Gastroesophageal sphincter (tissue), 4 donors: ENCODE measurements around the gene PCSK5. TPM values are rescaled to one million over a fixed set of nuclear protein-coding genes. Genes with fewer than 3 reads are reported as not detected.

Experiments used
- ATAC-seq: fragments of 150-250 bp; one replicate; pipeline ENCODE4 v1.9.1; 2016; ENCODE audit warnings: mild to moderate bottlenecking, moderate library complexity
- H3K27ac ChIP-seq, 4 donors: fragments of 200-600 bp; sonication (generic) in 3 of 4; 1 replicate in 3 of 4; 2 replicates in 1 of 4; pipeline ENCODE4 v1.5.1; 2016 to 2019
- H3K27me3 ChIP-seq: fragments of 200-600 bp; sonication (generic); one replicate; pipeline ENCODE4 v1.5.1; 2019
- H3K36me3 ChIP-seq, 2 donors: fragments of 200-600 bp; sonication (generic); one replicate each; pipeline ENCODE4 v1.5.1; 2019; ENCODE audit warnings: control low read depth in 1 of 2
- H3K4me1 ChIP-seq, 3 donors: fragments of 200-600 bp; sonication (generic); 1 replicate in 2 of 3; 2 replicates in 1 of 3; pipeline ENCODE4 v1.5.1; 2016 to 2019; ENCODE audit warnings: control low read depth in 2 of 3
- H3K4me3 ChIP-seq, 2 donors: fragments of 200-600 bp; sonication (generic); one replicate each; pipeline ENCODE4 v1.5.1; 2019; ENCODE audit warnings: mild to moderate bottlenecking in 1 of 2, moderate library complexity in 1 of 2
- H3K9me3 ChIP-seq, 3 donors: fragments of 200-600 bp; sonication (generic); one replicate each; pipeline ENCODE4 v1.5.1; 2017 to 2019; ENCODE audit warnings: control low read depth in 2 of 3
- CTCF ChIP-seq, 4 experiments: fragments of 200-600 bp in 2 of 4; fragments of 450-650 bp in 2 of 4; sonication (generic) in 1 of 4; IDR thresholded peaks; one replicate each; pipeline ENCODE4 v1.5.1; 2017 to 2019; ENCODE audit warnings: antibody characterized with exemption in 4 of 4, mild to moderate bottlenecking in 2 of 4, moderate library complexity in 2 of 4
- EP300 ChIP-seq: sonication (generic); formaldehyde crosslinking; IDR thresholded peaks from one replicate; pipeline ENCODE4 v1.6.1; 2017; ENCODE audit warnings: antibody characterized with exemption, mild to moderate bottlenecking
- POLR2A ChIP-seq, 2 donors: fragments of 450-650 bp; IDR thresholded peaks; one replicate each; pipeline ENCODE4 v1.6.1; 2017; ENCODE audit warnings: antibody characterized with exemption in 2 of 2, mild to moderate bottlenecking in 2 of 2, moderate library complexity in 1 of 2
- POLR2AphosphoS5 ChIP-seq: sonication (generic); formaldehyde crosslinking; IDR thresholded peaks from one replicate; pipeline ENCODE4 v1.6.1; 2017; ENCODE audit warnings: antibody characterized with exemption
- WGBS, 2 donors: methylation state at CpG; one replicate each; pipeline ENCODE4 v1.1.5; 2018; ENCODE audit warnings: low coverage in 1 of 2; 5-methylcytosine and 5-hydroxymethylcytosine counted together
- total RNA-seq, 4 donors: library from RNA; depleted of rRNA; stranded (reverse); fragments of >200 nt; gene quantifications; one replicate each; pipeline ENCODE4 v1.1.0, GENCODE V29; 2016

The PCSK5 gene
- total RNA-seq, 4 donors from 2014 or later: 20.1 to 37.3 (median 28.1) TPM

GRCh38 chr9:75914883-75915452 lies 24.5 kb downstream of the PCSK5 start:
- Histone ChIP-seq H3K4me1 (peaks cover 0 to 23% (median 0%) of the 10 kb centered on the region in 3 donors), H3K9me3 (no peaks in the 10 kb centered on the region), H3K4me3 (no peak overlapping the region), H3K27ac (no peak overlapping the region), H3K36me3 (no peaks in the 10 kb centered on the region), H3K27me3 (no peaks in the 10 kb centered on the region)
- TF ChIP-seq CTCF (IDR thresholded peaks at IDR 0.05): no peak
- no peak for TF ChIP-seq POLR2A (IDR thresholded peaks at IDR 0.05)
- no peak for TF ChIP-seq EP300
- no peak for TF ChIP-seq POLR2AphosphoS5
- ATAC-seq: no peak
- 61 to 83% methylated on average over 2 to 4 of the region's 4 CpGs for WGBS, 2 donors

- 76 to 91% methylated on average over 3 of the region's 3 CpGs for WGBS, 2 donors
- TF ChIP-seq EP300: no peak
- TF ChIP-seq CTCF (IDR thresholded peaks at IDR 0.05): no peak
- no peak for TF ChIP-seq POLR2AphosphoS5
- TF ChIP-seq POLR2A (IDR thresholded peaks at IDR 0.05): no peak
- Histone ChIP-seq H3K27me3 (no peaks in the 10 kb centered on the region), H3K9me3 (no peaks in the 10 kb centered on the region), H3K36me3 (no peaks in the 10 kb centered on the region), H3K4me1 (peaks cover 0 to 4% (median 0%) of the 10 kb centered on the region in 3 donors), H3K27ac (no peak overlapping the region), H3K4me3 (no peak overlapping the region)
- ATAC-seq: no peak
These were observed 27.7 kb downstream of the PCSK5 start for GRCh38 chr9:75918154-75918553.

- no peak for ATAC-seq
- H3K4me1 ChIP-seq: no peaks in the 10 kb centered on the region
- TF ChIP-seq EP300 (no peak), POLR2A (IDR thresholded peaks at IDR 0.05) (no peak), POLR2AphosphoS5 (no peak), CTCF (IDR thresholded peaks at IDR 0.05) (no peak)
- H3K27me3 ChIP-seq: no peaks in the 10 kb centered on the region
- no peak overlapping the region for H3K27ac ChIP-seq
- no peak overlapping the region for H3K4me3 ChIP-seq
- WGBS, 2 donors: 86% methylated on average over 3 of the region's 3 CpGs; no CpG with 5 or more reads in 1 of the 2 donors
- no peaks in the 10 kb centered on the region for H3K36me3 ChIP-seq
- no peaks in the 10 kb centered on the region for H3K9me3 ChIP-seq
These were observed 28.4 kb downstream of the PCSK5 start for GRCh38 chr9:75918909-75919308.

GRCh38 chr9:75921391-75922127 lies 31.1 kb downstream of the PCSK5 start:
- no peaks in the 10 kb centered on the region for H3K4me1 ChIP-seq
- no peak overlapping the region for H3K27ac ChIP-seq
- TF ChIP-seq POLR2A (IDR thresholded peaks at IDR 0.05): no peak
- TF ChIP-seq CTCF (IDR thresholded peaks at IDR 0.05): no peak
- TF ChIP-seq EP300: no peak
- no peak for TF ChIP-seq POLR2AphosphoS5
- no peaks in the 10 kb centered on the region for H3K27me3 ChIP-seq
- H3K36me3 ChIP-seq: no peaks in the 10 kb centered on the region
- no peak for ATAC-seq
- no peak overlapping the region for H3K4me3 ChIP-seq
- no peaks in the 10 kb centered on the region for H3K9me3 ChIP-seq
- WGBS, 2 donors: 59 to 82% methylated on average over 5 of the region's 5 CpGs

- ATAC-seq: no peak
- H3K9me3 ChIP-seq: no peaks in the 10 kb centered on the region
- no peaks in the 10 kb centered on the region for H3K27me3 ChIP-seq
- no peaks in the 10 kb centered on the region for H3K36me3 ChIP-seq
- no peak overlapping the region for H3K27ac ChIP-seq
- H3K4me3 ChIP-seq: no peak overlapping the region
- peaks cover 0 to 18% (median 6%) of the 10 kb centered on the region in 3 donors for H3K4me1 ChIP-seq
- WGBS, 2 donors: 38 to 56% methylated on average over 2 of the region's 2 CpGs
- TF ChIP-seq CTCF (IDR thresholded peaks at IDR 0.05) (no peak), POLR2A (IDR thresholded peaks at IDR 0.05) (no peak), EP300 (no peak), POLR2AphosphoS5 (no peak)
These were observed 35.9 kb downstream of the PCSK5 start for GRCh38 chr9:75926385-75926784.
